ENCODE measurements around the gene PAMR1.
"Not testable (repeated sequence)": the region's sequence is repeated elsewhere in the genome, so short reads cannot be mapped to it uniquely, and the experiment has no call there.

PAMR1 gene

GRCh38 chr11:35548925-35549561 lies 23.6 kb upstream of the PAMR1 start:
- H3K9ac ChIP-seq (ENCODE audit: low read length): no peak overlapping the region
- H3K36me3 ChIP-seq (ENCODE audit: low read length): no peaks in the 10 kb centered on the region
- no peak overlapping the region for H2AFZ ChIP-seq (ENCODE audit: low read depth, low read length, severe bottlenecking)
- no peaks in the 10 kb centered on the region for H4K20me1 ChIP-seq (ENCODE audit: low read depth, low read length)
- no peaks in the 10 kb centered on the region for H3K9me2 ChIP-seq (replicated peaks; ENCODE audit: insufficient read depth, low read length)
- H3K27me3 ChIP-seq (ENCODE audit: low read length): no peaks in the 10 kb centered on the region
- no peak overlapping the region for H3K4me2 ChIP-seq (ENCODE audit: low read depth, low read length, poor library complexity, severe bottlenecking)
- H3K79me2 ChIP-seq (ENCODE audit: insufficient read depth, low read length): no peaks in the 10 kb centered on the region
- no peak overlapping the region for H3K4me3 ChIP-seq (ENCODE audit: insufficient read depth, low read length, poor library complexity, severe bottlenecking)
- TF ChIP-seq, protein P1, sequence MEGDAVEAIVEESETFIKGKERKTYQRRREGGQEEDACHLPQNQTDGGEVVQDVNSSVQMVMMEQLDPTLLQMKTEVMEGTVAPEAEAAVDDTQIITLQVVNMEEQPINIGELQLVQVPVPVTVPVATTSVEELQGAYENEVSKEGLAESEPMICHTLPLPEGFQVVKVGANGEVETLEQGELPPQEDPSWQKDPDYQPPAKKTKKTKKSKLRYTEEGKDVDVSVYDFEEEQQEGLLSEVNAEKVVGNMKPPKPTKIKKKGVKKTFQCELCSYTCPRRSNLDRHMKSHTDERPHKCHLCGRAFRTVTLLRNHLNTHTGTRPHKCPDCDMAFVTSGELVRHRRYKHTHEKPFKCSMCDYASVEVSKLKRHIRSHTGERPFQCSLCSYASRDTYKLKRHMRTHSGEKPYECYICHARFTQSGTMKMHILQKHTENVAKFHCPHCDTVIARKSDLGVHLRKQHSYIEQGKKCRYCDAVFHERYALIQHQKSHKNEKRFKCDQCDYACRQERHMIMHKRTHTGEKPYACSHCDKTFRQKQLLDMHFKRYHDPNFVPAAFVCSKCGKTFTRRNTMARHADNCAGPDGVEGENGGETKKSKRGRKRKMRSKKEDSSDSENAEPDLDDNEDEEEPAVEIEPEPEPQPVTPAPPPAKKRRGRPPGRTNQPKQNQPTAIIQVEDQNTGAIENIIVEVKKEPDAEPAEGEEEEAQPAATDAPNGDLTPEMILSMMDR (IDR thresholded peaks at IDR 0.05; ENCODE audit: insufficient read depth, low read length, poor library complexity, severe bottlenecking): no peak
- no peak for TF ChIP-seq EZH2phosphoT487 (conservative IDR thresholded peaks at IDR 0.05; ENCODE audit: low read length)
- H3F3A ChIP-seq (ENCODE audit: insufficient read depth): no peaks in the 10 kb centered on the region
- no peaks in the 10 kb centered on the region for H3K9me3 ChIP-seq (ENCODE audit: insufficient read depth, low read length)
- no peak overlapping the region for H3K27ac ChIP-seq (ENCODE audit: low read depth, low read length)

GRCh38 chr11:35547995-35548394 lies 22.6 kb upstream of the PAMR1 start:
- H3K27me3 ChIP-seq (ENCODE audit: low read length): not testable (repeated sequence)

DNA sequence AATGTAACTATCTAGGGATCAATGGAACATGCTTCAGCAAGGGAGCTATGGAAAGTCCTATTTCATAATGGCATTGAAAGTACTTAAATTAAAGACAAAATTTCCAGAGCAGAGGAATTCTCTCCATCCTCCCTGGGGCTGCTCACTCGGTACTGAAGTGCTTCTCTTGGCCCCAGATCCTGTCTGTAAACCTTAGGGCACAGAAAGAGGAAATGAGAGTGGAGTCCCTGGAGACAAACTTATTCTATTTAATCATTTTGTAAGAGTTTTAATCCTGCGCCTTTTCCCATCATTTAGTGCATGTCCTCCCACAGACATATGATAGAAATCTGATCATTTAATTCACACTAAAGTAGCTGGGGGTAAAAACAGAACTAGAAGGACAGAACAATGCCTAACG lies 20.9 kb upstream of the PAMR1 start:
- TF ChIP-seq EZH2phosphoT487 (conservative IDR thresholded peaks at IDR 0.05; ENCODE audit: low read length): no peak
- TF ChIP-seq, protein P1 (IDR thresholded peaks at IDR 0.05; ENCODE audit: insufficient read depth, low read length, poor library complexity, severe bottlenecking): no peak
- H3K36me3 ChIP-seq (ENCODE audit: low read length): no peaks in the 10 kb centered on the region
- H3K4me2 ChIP-seq (ENCODE audit: low read depth, low read length, poor library complexity, severe bottlenecking): no peak overlapping the region

More at GRCh38 chr11:35547995-35548394, 22.6 kb upstream of the PAMR1 start:
- H3K9ac ChIP-seq (ENCODE audit: low read length); H2AFZ ChIP-seq (ENCODE audit: low read depth, low read length, severe bottlenecking); H4K20me1 ChIP-seq (ENCODE audit: low read depth, low read length); H3K4me2 ChIP-seq (ENCODE audit: low read depth, low read length, poor library complexity, severe bottlenecking); H3K27ac ChIP-seq (ENCODE audit: low read depth, low read length); H3K9me3 ChIP-seq (ENCODE audit: insufficient read depth, low read length); H3K36me3 ChIP-seq (ENCODE audit: low read length); H3K79me2 ChIP-seq (ENCODE audit: insufficient read depth, low read length); H3F3A ChIP-seq (ENCODE audit: insufficient read depth); H3K4me3 ChIP-seq (ENCODE audit: insufficient read depth, low read length, poor library complexity, severe bottlenecking); H3K9me2 ChIP-seq (replicated peaks; ENCODE audit: insufficient read depth, low read length): not testable (repeated sequence)

DNA sequence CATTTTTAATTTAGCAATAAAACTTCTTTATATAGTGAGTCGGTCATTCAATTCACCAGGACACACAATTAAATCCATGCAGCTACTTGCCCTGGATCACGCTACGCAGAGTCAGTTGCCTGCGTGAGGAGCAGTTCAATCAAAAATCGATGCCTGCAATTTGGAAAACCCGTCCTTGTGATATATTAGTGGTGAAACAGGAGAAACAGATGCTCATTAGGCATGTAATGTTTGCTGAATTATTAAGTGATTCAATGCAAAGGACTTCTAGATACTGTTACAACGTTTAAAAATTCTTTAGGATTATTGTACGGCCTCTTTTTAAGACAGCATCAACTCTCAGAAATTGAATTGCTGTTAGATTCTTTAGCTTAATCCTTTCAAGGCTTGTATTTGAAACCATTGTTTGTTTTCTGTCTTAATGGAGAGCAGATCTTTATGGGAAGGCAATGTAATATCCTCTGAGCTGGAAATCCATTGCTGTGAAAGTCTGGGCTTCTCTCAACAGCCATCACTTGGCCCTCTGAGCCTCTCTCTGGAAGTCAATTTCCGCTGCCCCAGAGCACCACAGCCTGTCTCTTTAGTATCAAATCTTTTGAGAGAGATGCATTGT lies 20.1 kb upstream of the PAMR1 start:
- H3K27ac ChIP-seq (ENCODE audit: low read depth, low read length): no peak overlapping the region
- TF ChIP-seq, protein P1 (IDR thresholded peaks at IDR 0.05; ENCODE audit: insufficient read depth, low read length, poor library complexity, severe bottlenecking): no peak
- no peak for TF ChIP-seq EZH2phosphoT487 (conservative IDR thresholded peaks at IDR 0.05; ENCODE audit: low read length)
- no peaks in the 10 kb centered on the region for H3F3A ChIP-seq (ENCODE audit: insufficient read depth)
- no peaks in the 10 kb centered on the region for H3K9me2 ChIP-seq (replicated peaks; ENCODE audit: insufficient read depth, low read length)
- H4K20me1 ChIP-seq (ENCODE audit: low read depth, low read length): no peaks in the 10 kb centered on the region
- no peaks in the 10 kb centered on the region for H3K36me3 ChIP-seq (ENCODE audit: low read length)
- no peak overlapping the region for H3K4me2 ChIP-seq (ENCODE audit: low read depth, low read length, poor library complexity, severe bottlenecking)
- H3K9me3 ChIP-seq (ENCODE audit: insufficient read depth, low read length): no peaks in the 10 kb centered on the region
- H3K4me3 ChIP-seq (ENCODE audit: insufficient read depth, low read length, poor library complexity, severe bottlenecking): no peak overlapping the region
- H3K79me2 ChIP-seq (ENCODE audit: insufficient read depth, low read length): no peaks in the 10 kb centered on the region
- no peak overlapping the region for H2AFZ ChIP-seq (ENCODE audit: low read depth, low read length, severe bottlenecking)
- no peak overlapping the region for H3K9ac ChIP-seq (ENCODE audit: low read length)
- no peaks in the 10 kb centered on the region for H3K27me3 ChIP-seq (ENCODE audit: low read length)

More for the DNA sequence above, 20.9 kb upstream of the PAMR1 start:
- no peaks in the 10 kb centered on the region for H3K9me2 ChIP-seq (replicated peaks; ENCODE audit: insufficient read depth, low read length)
- H3K9me3 ChIP-seq (ENCODE audit: insufficient read depth, low read length): no peaks in the 10 kb centered on the region
- no peaks in the 10 kb centered on the region for H3K27me3 ChIP-seq (ENCODE audit: low read length)
- H3K9ac ChIP-seq (ENCODE audit: low read length): no peak overlapping the region
- no peak overlapping the region for H2AFZ ChIP-seq (ENCODE audit: low read depth, low read length, severe bottlenecking)
- no peak overlapping the region for H3K4me3 ChIP-seq (ENCODE audit: insufficient read depth, low read length, poor library complexity, severe bottlenecking)
- H4K20me1 ChIP-seq (ENCODE audit: low read depth, low read length): no peaks in the 10 kb centered on the region
- H3F3A ChIP-seq (ENCODE audit: insufficient read depth): no peaks in the 10 kb centered on the region
- no peak overlapping the region for H3K27ac ChIP-seq (ENCODE audit: low read depth, low read length)
- no peaks in the 10 kb centered on the region for H3K79me2 ChIP-seq (ENCODE audit: insufficient read depth, low read length)

All from SU-DHL-6 (cell line).